HG03060 (cell line): ENCODE measurements around the gene CLTB.

Experiments used
- ATAC-seq: cut with Tn5 transposase; IDR thresholded peaks from one replicate; pipeline ENCODE4 v1.9.1; 2021; ENCODE audit warnings: low read depth, moderate number of reproducible peaks; ENCODE audit not compliant: unreplicated experiment

The CLTB gene

DNA sequence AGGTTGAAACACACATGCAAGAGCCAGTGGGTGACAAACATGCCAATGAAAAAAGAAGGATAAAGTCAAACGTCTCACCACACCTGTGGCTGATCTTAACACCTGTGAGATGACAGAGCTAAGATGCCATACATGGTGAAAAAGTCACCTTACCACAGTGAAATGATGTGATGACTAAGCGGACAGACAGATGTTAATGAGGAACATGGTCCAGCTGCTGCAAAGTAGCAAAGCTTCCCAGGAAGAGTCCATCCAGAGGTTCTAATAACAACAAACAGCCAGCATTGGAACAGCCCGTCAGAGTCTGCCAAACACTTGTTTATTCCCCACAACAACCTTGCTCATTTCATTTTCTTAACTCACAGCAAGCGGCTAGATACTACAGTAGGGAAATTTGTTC lies 56.7 kb downstream of the CLTB start:
- ATAC-seq, result no peak

GRCh38 chr5:176356179-176356566 lies 60.2 kb downstream of the CLTB start:
- ATAC-seq, result no peak

DNA sequence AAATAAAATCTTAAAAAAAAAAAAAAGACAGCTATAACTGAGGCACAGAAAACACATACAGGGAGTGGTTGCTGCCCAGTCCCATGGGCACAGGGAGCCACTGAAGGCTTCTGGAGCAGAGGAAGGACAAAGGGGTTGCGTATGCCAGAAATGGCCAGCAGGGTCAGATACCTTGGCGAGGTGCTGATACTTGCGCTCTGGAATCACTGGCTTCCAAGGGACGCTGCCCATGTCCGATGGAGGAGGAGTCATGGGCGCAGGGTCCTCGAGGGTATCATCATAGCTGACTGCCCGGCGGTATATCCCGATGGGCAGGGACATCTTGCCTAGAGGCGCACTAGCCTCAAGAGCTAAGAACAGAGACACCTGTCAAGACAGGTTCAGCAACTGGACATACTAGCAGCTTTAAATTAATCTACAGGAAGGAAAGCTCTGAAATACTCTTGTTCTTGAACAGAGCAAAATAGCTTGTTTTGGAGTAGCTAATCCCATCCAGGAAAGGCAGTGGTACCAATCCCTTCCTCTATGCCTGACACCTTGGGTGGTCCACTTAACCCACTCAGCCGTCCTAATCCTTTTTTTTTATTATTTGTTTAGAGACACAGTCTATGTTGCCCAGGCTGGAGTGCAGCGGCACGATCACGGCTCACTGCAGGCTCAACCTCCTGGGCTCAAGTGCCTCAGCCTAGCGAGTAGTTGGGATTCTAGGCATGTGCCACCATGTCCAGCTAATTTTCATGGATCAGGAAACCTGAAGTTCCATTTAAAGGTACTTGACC lies 60.8 kb downstream of the CLTB start:
- no peak for ATAC-seq

GRCh38 chr5:176353533-176353932 lies 62.8 kb downstream of the CLTB start:
- ATAC-seq, result no peak

DNA sequence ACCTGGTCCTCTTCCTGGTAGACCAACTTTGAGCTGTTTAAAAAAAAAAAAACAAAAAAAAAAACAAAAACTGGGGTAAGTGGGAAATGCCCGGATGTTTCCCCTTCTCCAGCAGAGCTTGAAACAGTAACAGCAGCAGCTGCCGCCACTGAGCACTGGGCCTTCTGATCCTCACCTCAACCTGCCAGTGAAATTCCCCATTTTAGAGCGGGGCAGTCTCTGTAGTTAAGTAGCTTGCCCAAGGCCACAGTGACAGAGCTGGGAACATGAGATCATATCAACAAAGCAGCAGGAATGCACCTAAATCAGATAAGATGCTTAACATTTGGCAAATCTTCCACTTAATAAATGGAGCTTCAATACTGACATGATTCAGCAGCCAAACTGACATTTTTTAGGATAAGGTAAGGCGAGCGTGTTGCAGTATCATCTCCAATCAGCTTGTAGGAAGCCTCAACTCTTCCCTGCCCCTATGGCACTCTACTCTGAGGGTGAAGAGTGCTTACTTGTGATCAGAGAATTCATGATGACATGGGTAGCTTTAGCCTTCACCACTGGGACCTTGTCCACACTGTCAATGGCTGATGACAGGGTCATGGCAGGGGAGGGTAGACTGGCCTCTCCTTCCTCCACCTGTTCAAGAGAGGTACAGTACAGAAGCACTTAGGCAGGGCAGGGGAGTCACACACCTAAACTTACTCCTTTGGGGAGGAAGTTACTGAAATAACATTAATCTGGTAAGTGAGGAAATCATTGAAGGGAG lies 64.0 kb downstream of the CLTB start:
- ATAC-seq, result no peak

GRCh38 chr5:176350416-176350815 lies 65.9 kb downstream of the CLTB start:
- no peak for ATAC-seq

- ATAC-seq, result no peak
These were observed 73.4 kb downstream of the CLTB start for GRCh38 chr5:176342766-176343458.
